BE2C (cell line): ENCODE measurements around the gene SAP30.

Experiments
- DNase-seq: peaks from one replicate; pipeline ENCODE4 v3.0.0-alpha.2; 2020
- H3K27me3 ChIP-seq: fragments of 250-450 bp; sonication (Bioruptor Pico); 2 replicates; pipeline ENCODE4 v1.5.1; 2020; ENCODE audit warnings: mild to moderate bottlenecking
- H3K36me3 ChIP-seq: fragments of 250-450 bp; sonication (Bioruptor Pico); 2 replicates; pipeline ENCODE4 v1.5.1; 2020; ENCODE audit warnings: mild to moderate bottlenecking
- H3K4me1 ChIP-seq: fragments of 250-450 bp; sonication (Bioruptor Pico); 2 replicates; pipeline ENCODE4 v1.5.1; 2020
- H3K4me3 ChIP-seq: 2 replicates; pipeline ENCODE4 v1.5.1; 2011; ENCODE audit warnings: low read depth, low read length
- H3K9me3 ChIP-seq: fragments of 250-450 bp; sonication (Bioruptor Pico); 2 replicates; pipeline ENCODE4 v1.5.1; 2020
- CTCF ChIP-seq: IDR thresholded peaks from 2 replicates; pipeline ENCODE4 v1.5.1; 2012; ENCODE audit warnings: mild to moderate bottlenecking, low read depth, low read length

The SAP30 gene

GRCh38 chr4:173415092-173415491 lies 44.3 kb downstream of the SAP30 start:
- TF ChIP-seq CTCF: no peak
- H3K4me3 ChIP-seq: no peak overlapping the region
- no peaks in the 10 kb centered on the region; the same call in 1 of the 2 replicates for H3K9me3 ChIP-seq
- H3K36me3 ChIP-seq: no peaks in the 10 kb centered on the region
- no peaks in the 10 kb centered on the region for H3K4me1 ChIP-seq
- H3K27me3 ChIP-seq: no peaks in the 10 kb centered on the region
- no peak for DNase-seq

GRCh38 chr4:173415885-173416653 lies 45.3 kb downstream of the SAP30 start:
- no peaks in the 10 kb centered on the region; the same call in 1 of the 2 replicates for H3K4me1 ChIP-seq
- no peak for DNase-seq
- no peak overlapping the region for H3K4me3 ChIP-seq

GRCh38 chr4:173417833-173418232 lies 47.1 kb downstream of the SAP30 start:
- no peak for DNase-seq
- no peaks in the 10 kb centered on the region; the same call in 1 of the 2 replicates for H3K4me1 ChIP-seq
- no peaks in the 10 kb centered on the region for H3K27me3 ChIP-seq
- no peaks in the 10 kb centered on the region for H3K36me3 ChIP-seq
- H3K9me3 ChIP-seq: no peaks in the 10 kb centered on the region
- TF ChIP-seq CTCF: no peak
- H3K4me3 ChIP-seq: no peak overlapping the region

More at GRCh38 chr4:173415885-173416653, 45.3 kb downstream of the SAP30 start:
- Histone ChIP-seq H3K9me3 (no peaks in the 10 kb centered on the region), H3K27me3 (no peaks in the 10 kb centered on the region), H3K36me3 (no peaks in the 10 kb centered on the region)
- TF ChIP-seq CTCF: no peak

- Histone ChIP-seq H3K36me3 (no peaks in the 10 kb centered on the region), H3K4me1 (no peaks in the 10 kb centered on the region; the same call in 1 of the 2 replicates), H3K4me3 (no peak overlapping the region), H3K27me3 (no peaks in the 10 kb centered on the region), H3K9me3 (no peaks in the 10 kb centered on the region)
- no peak for TF ChIP-seq CTCF
- DNase-seq: no peak
Measured at GRCh38 chr4:173418639-173419038, 47.9 kb downstream of the SAP30 start.

- no peak for DNase-seq
- peak; percentile 58 for TF ChIP-seq CTCF
- Histone ChIP-seq H3K36me3 (no peaks in the 10 kb centered on the region), H3K4me1 (no peaks in the 10 kb centered on the region; the same call in 1 of the 2 replicates), H3K27me3 (no peaks in the 10 kb centered on the region), H3K9me3 (no peaks in the 10 kb centered on the region), H3K4me3 (no peak overlapping the region)
Measured at GRCh38 chr4:173420324-173420752, 49.6 kb downstream of the SAP30 start.

GRCh38 chr4:173420801-173421200 lies 50.0 kb downstream of the SAP30 start:
- TF ChIP-seq CTCF: no peak
- DNase-seq: no peak
- no peaks in the 10 kb centered on the region for H3K27me3 ChIP-seq
- H3K36me3 ChIP-seq: no peaks in the 10 kb centered on the region
- H3K9me3 ChIP-seq: no peaks in the 10 kb centered on the region
- H3K4me1 ChIP-seq: no peaks in the 10 kb centered on the region; the same call in 1 of the 2 replicates
- no peak overlapping the region for H3K4me3 ChIP-seq
